ENCODE measurements around the gene MBD6. TPM values are rescaled to one million over a fixed set of nuclear protein-coding genes. Genes with fewer than 3 reads are reported as not detected.

Gene MBD6
- total RNA-seq, 4 donors from 2014 or later, result 5.5 to 20.3 (median 12.9) TPM

GRCh38 chr12:57553343-57554202, 30.9 kb downstream of the MBD6 start:
- intact Hi-C loops (cut with DNase I; ENCODE audit: low total_unique reads), result no loop called here
- TF ChIP-seq POLR2A (IDR thresholded peaks at IDR 0.05) (no peak), CTCF (IDR thresholded peaks at IDR 0.05 in 4 of 5, conservative IDR thresholded peaks at IDR 0.05 in 1 of 5) (no peak)
- ATAC-seq, result no peak
- Histone ChIP-seq H3K27me3 (peaks cover 17 to 29% (median 21%) of the 10 kb centered on the region in 3 donors), H3K4me3 (no peak overlapping the region), H3K36me3 (no peaks in the 10 kb centered on the region), H3K27ac (no peak overlapping the region), H3K4me1 (peaks cover 0 to 3% of the 10 kb centered on the region in 2 donors), H3K9me3 (no peaks in the 10 kb centered on the region)
- DNase-seq, result no peak
- in situ Hi-C loops (cut with MboI; ENCODE audit: low sequenced_read_pairs in 4 of 4), result no loop called here

- Histone ChIP-seq H3K36me3 (no peaks in the 10 kb centered on the region), H3K27me3 (peaks cover 14 to 21% (median 15%) of the 10 kb centered on the region in 3 donors), H3K4me1 (peaks cover 0 to 3% of the 10 kb centered on the region in 2 donors), H3K27ac (no peak overlapping the region), H3K4me3 (no peak overlapping the region), H3K9me3 (no peaks in the 10 kb centered on the region)
- TF ChIP-seq CTCF (IDR thresholded peaks at IDR 0.05 in 4 of 5, conservative IDR thresholded peaks at IDR 0.05 in 1 of 5), result no peak
- TF ChIP-seq POLR2A (IDR thresholded peaks at IDR 0.05), result no peak
- no peak for DNase-seq
- intact Hi-C loops (cut with DNase I; ENCODE audit: low total_unique reads), result no loop called here
- ATAC-seq, result no peak
- in situ Hi-C loops (cut with MboI; ENCODE audit: low sequenced_read_pairs in 4 of 4), result no loop called here
These were observed 31.8 kb downstream of the MBD6 start for GRCh38 chr12:57554453-57554852.

GRCh38 chr12:57554897-57555296, 32.3 kb downstream of the MBD6 start:
- TF ChIP-seq POLR2A (IDR thresholded peaks at IDR 0.05) (no peak), CTCF (IDR thresholded peaks at IDR 0.05 in 4 of 5, conservative IDR thresholded peaks at IDR 0.05 in 1 of 5) (no peak)
- Histone ChIP-seq H3K4me1 (peaks cover 0 to 3% of the 10 kb centered on the region in 2 donors), H3K27me3 (peaks cover 10 to 17% (median 14%) of the 10 kb centered on the region in 3 donors), H3K9me3 (no peaks in the 10 kb centered on the region), H3K27ac (no peak overlapping the region), H3K36me3 (no peaks in the 10 kb centered on the region), H3K4me3 (no peak overlapping the region)
- ATAC-seq, result no peak
- in situ Hi-C loops (cut with MboI; ENCODE audit: low sequenced_read_pairs in 4 of 4), result no loop called here
- intact Hi-C loops (cut with DNase I; ENCODE audit: low total_unique reads), result no loop called here
- DNase-seq, result no peak

DNA sequence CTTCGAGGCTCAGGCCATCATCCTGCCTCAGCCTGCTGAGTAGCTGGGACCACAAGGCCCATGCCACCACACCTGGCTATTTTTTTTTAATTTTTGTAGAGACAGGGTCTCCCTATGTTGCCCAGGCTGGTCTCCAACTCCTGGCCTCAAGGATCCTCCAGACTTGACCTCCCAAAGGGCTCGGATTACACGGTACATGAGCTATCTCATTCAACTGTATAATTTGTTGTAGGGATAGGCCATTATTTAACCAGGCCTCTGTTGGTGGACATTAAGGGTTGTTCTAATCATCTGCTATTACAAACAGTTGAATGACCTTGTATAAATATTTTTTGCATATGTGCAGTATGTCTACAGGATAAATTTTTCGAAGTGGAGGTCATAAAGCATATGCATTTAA, 36.2 kb downstream of the MBD6 start:
- intact Hi-C loops (cut with DNase I; ENCODE audit: low total_unique reads), result no loop called here
- TF ChIP-seq CTCF (IDR thresholded peaks at IDR 0.05 in 4 of 5, conservative IDR thresholded peaks at IDR 0.05 in 1 of 5), result no peak
- no peak for TF ChIP-seq POLR2A (IDR thresholded peaks at IDR 0.05)
- no peak overlapping the region for H3K4me3 ChIP-seq
- H3K27ac ChIP-seq, result no peak overlapping the region
- no peaks in the 10 kb centered on the region for H3K36me3 ChIP-seq
- H3K27me3 ChIP-seq, result peaks cover 0 to 7% (median 0%) of the 10 kb centered on the region in 3 donors
- in situ Hi-C loops (cut with MboI; ENCODE audit: low sequenced_read_pairs in 4 of 4), result no loop called here
- DNase-seq (no peak), ATAC-seq (no peak)
- no peaks in the 10 kb centered on the region for H3K4me1 ChIP-seq
- H3K9me3 ChIP-seq, result no peaks in the 10 kb centered on the region
